ENCODE data around the gene AFAP1. TPM values are rescaled to one million over a fixed set of nuclear protein-coding genes. Genes with fewer than 3 reads are reported as not detected.

AFAP1 gene
- total RNA-seq, 1 experiment from 2014 or later, result 23.6 TPM

DNA sequence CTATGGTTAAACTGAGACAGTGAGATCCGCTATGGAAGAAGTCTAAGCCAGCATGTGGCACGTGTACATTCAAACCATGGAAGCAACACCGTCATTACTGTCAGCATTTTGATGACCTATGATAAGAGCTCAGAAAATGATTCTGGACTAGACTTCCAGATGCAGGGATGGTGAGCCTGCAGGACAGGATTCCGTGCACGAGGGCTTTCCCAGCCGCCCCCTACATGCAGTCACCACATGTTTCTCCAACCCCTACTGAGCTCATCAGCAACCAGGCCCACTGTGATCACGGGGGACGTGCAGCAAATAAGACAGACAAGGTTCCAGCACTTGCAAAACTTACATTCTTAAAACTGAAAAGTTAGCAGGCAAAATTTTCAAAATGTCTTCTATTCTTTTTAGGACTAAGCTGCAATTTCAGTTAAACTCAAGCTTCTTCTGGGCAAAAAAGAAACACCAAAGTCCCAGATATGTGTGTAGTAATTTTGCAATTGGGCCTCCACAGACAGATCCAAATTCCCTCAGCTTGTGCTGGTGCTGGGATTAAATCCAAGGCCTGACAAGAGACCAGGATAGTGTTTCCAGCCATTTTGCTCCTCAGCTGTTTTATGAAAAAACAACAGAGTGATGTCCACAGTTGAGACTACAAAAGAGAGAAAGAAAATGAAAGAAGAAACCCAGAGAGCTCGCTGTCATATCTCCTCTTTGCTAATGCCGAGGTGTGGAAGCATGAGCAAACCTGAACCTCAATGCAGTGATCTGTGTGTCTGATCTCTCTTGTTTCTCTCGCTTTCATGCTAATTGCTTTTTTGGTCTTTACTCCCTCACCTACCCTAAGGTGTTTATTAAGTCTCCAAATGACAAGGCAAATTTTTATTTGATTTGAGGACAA, 118.2 kb downstream of the AFAP1 start:
- POLR2A ChIA-PET, result no interaction called here
- TF ChIP-seq TP53 (CRISPR knock-in tag; IDR thresholded peaks at IDR 0.05) (no peak), JAZF1 (CRISPR knock-in tag; IDR thresholded peaks at IDR 0.05) (no peak), FOXP4 (CRISPR knock-in tag; IDR thresholded peaks at IDR 0.05) (no peak), NR2C2 (CRISPR knock-in tag; IDR thresholded peaks at IDR 0.05) (no peak), SOX15 (CRISPR knock-in tag; IDR thresholded peaks at IDR 0.05) (no peak), CDX4 (CRISPR knock-in tag; IDR thresholded peaks at IDR 0.05; ENCODE audit: borderline replicate concordance) (no peak), MYBL2 (CRISPR knock-in tag; IDR thresholded peaks at IDR 0.05) (no peak), PREB (CRISPR knock-in tag; IDR thresholded peaks at IDR 0.05; ENCODE audit: borderline replicate concordance) (no peak), ESRRA (CRISPR knock-in tag; IDR thresholded peaks at IDR 0.05; ENCODE audit: borderline replicate concordance) (no peak), KAT7 (CRISPR knock-in tag; IDR thresholded peaks at IDR 0.05; ENCODE audit: borderline replicate concordance) (no peak)
- TF ChIP-seq, protein P1, sequence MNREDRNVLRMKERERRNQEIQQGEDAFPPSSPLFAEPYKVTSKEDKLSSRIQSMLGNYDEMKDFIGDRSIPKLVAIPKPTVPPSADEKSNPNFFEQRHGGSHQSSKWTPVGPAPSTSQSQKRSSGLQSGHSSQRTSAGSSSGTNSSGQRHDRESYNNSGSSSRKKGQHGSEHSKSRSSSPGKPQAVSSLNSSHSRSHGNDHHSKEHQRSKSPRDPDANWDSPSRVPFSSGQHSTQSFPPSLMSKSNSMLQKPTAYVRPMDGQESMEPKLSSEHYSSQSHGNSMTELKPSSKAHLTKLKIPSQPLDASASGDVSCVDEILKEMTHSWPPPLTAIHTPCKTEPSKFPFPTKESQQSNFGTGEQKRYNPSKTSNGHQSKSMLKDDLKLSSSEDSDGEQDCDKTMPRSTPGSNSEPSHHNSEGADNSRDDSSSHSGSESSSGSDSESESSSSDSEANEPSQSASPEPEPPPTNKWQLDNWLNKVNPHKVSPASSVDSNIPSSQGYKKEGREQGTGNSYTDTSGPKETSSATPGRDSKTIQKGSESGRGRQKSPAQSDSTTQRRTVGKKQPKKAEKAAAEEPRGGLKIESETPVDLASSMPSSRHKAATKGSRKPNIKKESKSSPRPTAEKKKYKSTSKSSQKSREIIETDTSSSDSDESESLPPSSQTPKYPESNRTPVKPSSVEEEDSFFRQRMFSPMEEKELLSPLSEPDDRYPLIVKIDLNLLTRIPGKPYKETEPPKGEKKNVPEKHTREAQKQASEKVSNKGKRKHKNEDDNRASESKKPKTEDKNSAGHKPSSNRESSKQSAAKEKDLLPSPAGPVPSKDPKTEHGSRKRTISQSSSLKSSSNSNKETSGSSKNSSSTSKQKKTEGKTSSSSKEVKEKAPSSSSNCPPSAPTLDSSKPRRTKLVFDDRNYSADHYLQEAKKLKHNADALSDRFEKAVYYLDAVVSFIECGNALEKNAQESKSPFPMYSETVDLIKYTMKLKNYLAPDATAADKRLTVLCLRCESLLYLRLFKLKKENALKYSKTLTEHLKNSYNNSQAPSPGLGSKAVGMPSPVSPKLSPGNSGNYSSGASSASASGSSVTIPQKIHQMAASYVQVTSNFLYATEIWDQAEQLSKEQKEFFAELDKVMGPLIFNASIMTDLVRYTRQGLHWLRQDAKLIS (CRISPR knock-in tag; IDR thresholded peaks at IDR 0.05; ENCODE audit: borderline replicate concordance), result no peak
- TF ChIP-seq, protein P2, sequence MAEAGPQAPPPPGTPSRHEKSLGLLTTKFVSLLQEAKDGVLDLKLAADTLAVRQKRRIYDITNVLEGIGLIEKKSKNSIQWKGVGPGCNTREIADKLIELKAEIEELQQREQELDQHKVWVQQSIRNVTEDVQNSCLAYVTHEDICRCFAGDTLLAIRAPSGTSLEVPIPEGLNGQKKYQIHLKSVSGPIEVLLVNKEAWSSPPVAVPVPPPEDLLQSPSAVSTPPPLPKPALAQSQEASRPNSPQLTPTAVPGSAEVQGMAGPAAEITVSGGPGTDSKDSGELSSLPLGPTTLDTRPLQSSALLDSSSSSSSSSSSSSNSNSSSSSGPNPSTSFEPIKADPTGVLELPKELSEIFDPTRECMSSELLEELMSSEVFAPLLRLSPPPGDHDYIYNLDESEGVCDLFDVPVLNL (CRISPR knock-in tag; IDR thresholded peaks at IDR 0.05; ENCODE audit: borderline replicate concordance, low read depth), result no peak

DNA sequence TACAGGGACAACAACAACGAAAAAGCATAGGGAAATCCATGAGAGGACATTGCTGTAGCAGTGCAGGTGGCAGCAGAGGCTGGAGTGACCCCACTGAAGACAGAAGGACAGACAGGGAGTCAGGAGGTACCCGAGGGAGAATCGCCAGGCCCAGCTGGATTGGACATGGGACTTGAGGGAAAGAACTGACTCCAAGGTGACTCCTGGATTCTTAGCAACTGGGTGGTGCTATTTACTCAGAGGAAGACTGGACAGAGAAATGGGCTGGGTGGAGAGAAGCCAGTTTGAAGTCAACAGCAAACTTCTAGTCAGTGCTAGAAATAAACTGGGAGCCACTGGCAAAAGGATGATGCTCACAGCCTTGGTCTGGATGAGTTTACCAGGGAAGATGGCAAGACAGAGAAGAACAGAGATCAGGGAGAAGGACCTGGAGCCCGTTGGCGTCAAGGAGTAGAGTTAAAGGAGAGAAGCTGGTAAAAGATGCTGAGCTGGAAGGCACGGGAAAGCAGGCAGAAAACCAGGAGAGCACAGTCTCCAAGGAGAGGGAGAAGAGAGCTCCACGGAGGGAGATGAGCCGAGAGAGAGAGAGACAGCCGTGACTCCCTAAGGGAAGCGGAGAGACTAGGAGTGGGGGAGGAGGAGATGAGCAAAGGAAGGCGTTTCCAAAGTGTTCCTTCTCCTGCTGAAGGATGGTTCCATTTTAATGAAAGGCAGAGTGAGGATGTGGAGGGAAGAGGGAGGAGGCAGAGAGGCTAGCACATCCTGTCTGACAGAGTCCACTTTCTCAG, 119.4 kb downstream of the AFAP1 start:
- DNase-seq (ENCODE audit: low spot score), result no peak
- ChIA-PET CTCF (interaction anchor here (1.8 to 2.8 kb wide), 3 partner anchors 16 to 58 kb away, joined by 5 to 12 read pairs (median 7); no protein-coding TSS in a partner anchor), POLR2A (no interaction called here)
- Mint-ChIP-seq H3K4me3 (no peak overlapping the region), H3K27ac (no peak overlapping the region), H3K36me3 (peaks cover 18% of the 10 kb centered on the region), H3K4me1 (peaks cover 27% of the 10 kb centered on the region), H3K9me3 (no peaks in the 10 kb centered on the region), H3K27me3 (ENCODE audit: low read depth) (no peaks in the 10 kb centered on the region)
- ATAC-seq, result no peak
- TF ChIP-seq NFYB (CRISPR knock-in tag; conservative IDR thresholded peaks at IDR 0.05; ENCODE audit: low read depth) (no peak), PRRX2 (CRISPR knock-in tag; IDR thresholded peaks at IDR 0.05) (no peak), MYBL2 (CRISPR knock-in tag; IDR thresholded peaks at IDR 0.05) (no peak), JUN (CRISPR knock-in tag; IDR thresholded peaks at IDR 0.05) (no peak), OVOL2 (CRISPR knock-in tag; IDR thresholded peaks at IDR 0.05; ENCODE audit: borderline replicate concordance) (no peak)
- TF ChIP-seq, protein P3, sequence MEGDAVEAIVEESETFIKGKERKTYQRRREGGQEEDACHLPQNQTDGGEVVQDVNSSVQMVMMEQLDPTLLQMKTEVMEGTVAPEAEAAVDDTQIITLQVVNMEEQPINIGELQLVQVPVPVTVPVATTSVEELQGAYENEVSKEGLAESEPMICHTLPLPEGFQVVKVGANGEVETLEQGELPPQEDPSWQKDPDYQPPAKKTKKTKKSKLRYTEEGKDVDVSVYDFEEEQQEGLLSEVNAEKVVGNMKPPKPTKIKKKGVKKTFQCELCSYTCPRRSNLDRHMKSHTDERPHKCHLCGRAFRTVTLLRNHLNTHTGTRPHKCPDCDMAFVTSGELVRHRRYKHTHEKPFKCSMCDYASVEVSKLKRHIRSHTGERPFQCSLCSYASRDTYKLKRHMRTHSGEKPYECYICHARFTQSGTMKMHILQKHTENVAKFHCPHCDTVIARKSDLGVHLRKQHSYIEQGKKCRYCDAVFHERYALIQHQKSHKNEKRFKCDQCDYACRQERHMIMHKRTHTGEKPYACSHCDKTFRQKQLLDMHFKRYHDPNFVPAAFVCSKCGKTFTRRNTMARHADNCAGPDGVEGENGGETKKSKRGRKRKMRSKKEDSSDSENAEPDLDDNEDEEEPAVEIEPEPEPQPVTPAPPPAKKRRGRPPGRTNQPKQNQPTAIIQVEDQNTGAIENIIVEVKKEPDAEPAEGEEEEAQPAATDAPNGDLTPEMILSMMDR (IDR thresholded peaks at IDR 0.05), result no peak
- TF ChIP-seq, protein P4, sequence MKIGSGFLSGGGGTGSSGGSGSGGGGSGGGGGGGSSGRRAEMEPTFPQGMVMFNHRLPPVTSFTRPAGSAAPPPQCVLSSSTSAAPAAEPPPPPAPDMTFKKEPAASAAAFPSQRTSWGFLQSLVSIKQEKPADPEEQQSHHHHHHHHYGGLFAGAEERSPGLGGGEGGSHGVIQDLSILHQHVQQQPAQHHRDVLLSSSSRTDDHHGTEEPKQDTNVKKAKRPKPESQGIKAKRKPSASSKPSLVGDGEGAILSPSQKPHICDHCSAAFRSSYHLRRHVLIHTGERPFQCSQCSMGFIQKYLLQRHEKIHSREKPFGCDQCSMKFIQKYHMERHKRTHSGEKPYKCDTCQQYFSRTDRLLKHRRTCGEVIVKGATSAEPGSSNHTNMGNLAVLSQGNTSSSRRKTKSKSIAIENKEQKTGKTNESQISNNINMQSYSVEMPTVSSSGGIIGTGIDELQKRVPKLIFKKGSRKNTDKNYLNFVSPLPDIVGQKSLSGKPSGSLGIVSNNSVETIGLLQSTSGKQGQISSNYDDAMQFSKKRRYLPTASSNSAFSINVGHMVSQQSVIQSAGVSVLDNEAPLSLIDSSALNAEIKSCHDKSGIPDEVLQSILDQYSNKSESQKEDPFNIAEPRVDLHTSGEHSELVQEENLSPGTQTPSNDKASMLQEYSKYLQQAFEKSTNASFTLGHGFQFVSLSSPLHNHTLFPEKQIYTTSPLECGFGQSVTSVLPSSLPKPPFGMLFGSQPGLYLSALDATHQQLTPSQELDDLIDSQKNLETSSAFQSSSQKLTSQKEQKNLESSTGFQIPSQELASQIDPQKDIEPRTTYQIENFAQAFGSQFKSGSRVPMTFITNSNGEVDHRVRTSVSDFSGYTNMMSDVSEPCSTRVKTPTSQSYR (CRISPR knock-in tag; IDR thresholded peaks at IDR 0.05), result no peak

More for the DNA sequence above, 118.2 kb downstream of the AFAP1 start:
- Mint-ChIP-seq H3K4me3 (no peak overlapping the region), H3K4me1 (peaks cover 40% of the 10 kb centered on the region), H3K27me3 (ENCODE audit: low read depth) (no peaks in the 10 kb centered on the region), H3K27ac (peak overlapping the region; percentile 28; the same call in 1 of the 2 replicates), H3K36me3 (peaks cover 15% of the 10 kb centered on the region), H3K9me3 (no peaks in the 10 kb centered on the region)
- DNase-seq (ENCODE audit: low spot score), result no peak
- no peak for ATAC-seq
- CTCF ChIA-PET, result interaction anchor here (1.0 to 2.8 kb wide), 5 partner anchors 15 to 60 kb away, joined by 3 to 12 read pairs (median 7); no protein-coding TSS in a partner anchor
